IPS DF 4.7 (cell line): ENCODE data around the gene CDH4.

Experiments used
- DNase-seq: peaks from one replicate; pipeline ENCODE4 v3.0.0-alpha.2; 2013; ENCODE audit warnings: low spot score; ENCODE audit errors: extremely low read depth

The CDH4 gene

DNA sequence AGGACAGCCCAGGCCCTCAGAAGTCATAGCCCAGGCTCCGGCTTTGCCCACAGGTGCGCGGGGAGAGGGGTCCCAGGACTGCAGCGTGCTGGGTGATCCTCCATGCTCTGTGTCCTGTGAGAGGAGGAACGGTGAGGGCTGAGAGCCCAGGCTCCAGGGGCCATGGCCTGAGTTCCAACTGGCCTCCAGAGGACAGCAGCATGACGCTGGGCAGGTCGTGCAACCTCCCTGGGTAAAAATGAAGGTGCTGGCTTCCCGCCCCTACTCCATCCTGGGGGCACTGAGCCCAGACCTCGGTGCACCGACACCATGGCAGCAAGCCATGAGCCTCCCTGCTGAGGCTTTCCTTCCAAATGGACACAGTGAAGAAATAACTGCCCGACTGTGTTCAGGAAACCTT is 508.3 kb downstream of the CDH4 start:
- no peak for DNase-seq

DNA sequence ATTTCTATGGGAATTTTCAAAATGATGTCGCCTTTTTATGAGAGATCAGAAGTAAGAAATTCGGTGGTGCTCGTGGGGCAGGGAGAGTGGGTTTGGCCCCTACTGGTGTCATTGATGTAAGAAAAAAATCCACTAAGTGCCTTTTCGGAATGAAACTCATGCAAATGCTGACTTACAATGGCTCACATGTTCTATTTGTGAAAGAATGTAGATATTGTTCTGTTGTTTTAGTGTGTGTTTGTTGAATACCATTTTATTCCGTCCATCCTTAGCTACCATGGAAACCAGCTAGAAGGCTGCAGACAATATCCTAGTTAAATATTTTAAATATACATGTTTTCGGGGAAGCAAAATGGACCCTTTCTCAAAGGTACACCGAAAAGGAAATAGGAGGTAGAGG is 508.7 kb downstream of the CDH4 start:
- no peak for DNase-seq

DNA sequence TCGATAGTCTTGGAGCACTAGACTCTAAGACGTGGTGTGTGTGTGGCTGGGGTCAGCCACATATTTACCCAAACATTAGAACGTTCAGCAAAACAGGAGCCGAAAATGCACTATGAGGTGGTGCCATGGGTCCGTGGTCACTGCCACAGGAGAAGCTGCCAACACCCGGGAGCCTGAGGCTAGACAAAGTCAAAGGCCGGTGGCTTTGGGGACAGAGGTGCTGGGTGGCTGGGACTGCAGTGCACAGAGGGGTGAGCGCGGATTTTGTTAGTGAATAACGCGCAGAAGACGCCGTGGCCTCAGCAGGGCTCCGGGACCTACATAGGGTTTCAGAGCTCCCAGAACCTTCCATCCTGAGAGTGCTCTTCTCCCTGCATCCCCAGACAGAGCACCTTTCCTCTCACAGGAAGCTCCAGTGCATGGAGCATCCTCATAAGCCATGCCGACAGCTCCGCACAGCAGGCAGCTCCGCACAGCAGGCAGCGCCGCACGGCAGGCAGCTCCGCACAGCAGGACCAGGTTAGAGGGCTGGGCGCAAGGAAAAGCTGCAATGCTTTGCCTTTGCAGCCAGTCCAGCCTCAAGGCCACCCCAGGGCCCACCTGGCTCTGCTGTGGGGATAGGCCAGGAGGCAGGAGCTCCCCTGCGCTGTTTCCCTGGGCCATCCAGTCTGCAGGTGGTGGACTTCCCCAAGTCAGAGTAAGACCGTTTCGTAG is 509.5 kb downstream of the CDH4 start:
- no peak for DNase-seq

DNA sequence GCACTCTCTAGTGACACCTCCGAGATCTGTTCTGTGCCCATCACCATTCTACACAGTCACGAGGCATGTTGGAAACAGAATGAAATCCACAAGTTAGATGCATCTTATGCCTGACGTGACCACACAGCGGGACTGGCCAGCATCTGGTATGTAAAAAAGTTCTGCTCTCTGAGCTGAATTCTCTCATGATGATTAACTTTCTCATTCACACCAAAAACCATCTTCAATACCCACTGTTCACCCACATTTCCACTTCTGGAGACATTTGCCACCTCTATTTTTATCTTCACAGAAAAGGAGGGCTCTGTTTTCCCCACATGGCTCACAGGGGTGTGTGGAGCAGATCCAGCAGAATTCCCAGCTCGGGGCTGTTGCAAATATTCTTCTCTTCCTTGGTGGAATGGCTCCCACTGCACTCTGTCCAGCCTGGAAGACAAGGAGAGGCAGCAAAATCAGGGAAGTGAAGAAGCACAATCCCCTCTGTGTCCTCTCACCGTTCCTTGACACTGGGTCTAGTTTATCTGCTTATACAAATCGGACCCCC is 510.2 kb downstream of the CDH4 start:
- DNase-seq, result no peak

DNA sequence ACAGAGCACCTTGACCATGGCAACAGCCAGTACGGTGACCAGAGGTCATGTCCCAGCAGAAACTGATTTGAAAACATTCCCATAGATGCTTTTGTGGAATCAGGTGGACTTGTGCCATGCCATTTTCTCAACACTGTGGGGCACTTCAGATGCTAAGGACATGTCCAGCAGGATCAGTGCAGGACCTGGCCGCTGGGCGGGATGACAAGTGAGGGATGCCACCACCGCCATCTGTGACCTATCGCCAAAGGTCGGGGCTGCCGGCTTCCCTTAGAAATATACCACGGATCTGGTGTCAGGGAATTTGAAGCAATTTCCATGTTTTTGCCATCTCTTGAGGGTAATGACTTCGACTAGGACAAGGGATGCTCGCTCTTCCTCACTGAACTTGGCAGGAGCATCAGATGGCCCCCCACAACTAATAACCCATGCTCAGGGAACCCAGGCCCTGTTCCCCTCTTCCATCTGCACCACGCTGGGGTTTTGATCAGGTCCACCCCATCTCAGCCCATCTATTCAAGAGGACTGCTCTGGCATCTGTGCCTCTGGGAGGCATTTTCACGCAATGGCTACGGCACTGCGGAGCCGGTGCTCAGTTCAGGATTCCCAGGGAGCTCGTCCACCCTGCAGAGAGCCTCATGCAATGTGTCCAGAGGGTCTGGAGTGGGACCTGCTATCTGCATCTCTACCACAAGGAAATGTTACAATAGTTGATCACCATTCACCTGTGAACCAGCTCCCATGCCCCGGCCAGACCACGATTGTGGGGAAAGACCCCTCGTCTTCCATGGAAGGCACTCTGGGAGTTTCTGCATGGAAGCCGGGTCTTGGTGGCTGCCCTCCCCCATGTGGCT is 511.1 kb downstream of the CDH4 start:
- no peak for DNase-seq

DNA sequence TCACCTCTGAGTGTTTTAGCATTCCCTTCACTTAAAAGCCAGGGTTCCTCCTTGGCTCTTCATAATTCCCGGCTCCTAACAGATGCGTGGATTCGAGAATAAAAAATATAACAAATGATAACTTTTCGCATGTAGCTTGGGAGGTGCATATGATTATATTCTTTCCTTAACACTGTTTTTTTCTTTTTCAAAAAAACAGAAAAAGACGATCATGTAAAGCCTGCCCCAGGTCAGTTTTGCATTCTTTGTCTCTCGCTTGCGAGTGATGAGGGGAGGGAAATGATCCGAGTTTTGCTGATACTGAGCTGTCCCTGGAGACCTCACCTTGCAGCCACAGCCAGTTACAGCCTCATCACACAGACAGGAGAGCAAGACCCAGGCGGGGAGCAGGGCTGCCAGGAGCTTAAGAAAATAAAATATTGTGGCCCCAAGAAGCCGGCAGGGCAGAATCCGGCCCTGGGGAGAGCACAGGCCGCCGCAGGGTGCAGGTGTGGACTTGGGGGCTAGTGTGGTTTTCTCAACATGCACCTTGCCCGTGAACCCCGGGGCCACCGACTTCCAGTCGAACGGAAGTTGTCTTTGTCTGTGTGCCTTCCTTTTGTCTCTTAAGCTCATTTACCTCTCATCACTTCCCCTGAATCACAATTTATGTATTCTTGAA is 511.8 kb downstream of the CDH4 start:
- no peak for DNase-seq

DNA sequence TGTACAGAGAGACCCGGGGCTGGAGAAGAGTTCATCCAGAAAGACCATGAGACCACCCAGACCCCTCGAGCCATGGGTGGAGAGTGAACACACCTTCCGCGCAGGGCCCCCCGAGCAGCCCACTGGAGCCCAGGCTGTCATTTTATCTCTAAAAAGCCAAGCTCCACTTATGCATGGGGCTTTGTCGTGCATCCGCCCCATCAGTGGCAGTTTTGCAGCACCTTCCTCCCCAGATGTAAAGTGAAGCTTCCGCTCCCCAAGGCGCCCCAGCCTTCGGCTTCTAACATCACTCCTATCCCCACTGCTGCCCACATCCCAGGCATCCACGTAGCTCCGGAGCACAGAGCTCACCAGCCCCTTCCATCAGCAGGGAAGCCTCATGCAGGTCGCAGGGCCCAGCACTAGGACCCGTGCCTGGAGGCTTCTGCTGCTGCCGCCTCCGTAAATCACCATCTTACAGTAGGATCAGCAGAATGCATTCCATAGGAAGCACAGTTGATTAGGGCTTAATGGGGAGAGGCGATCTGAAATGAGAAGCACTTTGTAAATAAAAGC is 512.5 kb downstream of the CDH4 start:
- DNase-seq, result no peak

DNA sequence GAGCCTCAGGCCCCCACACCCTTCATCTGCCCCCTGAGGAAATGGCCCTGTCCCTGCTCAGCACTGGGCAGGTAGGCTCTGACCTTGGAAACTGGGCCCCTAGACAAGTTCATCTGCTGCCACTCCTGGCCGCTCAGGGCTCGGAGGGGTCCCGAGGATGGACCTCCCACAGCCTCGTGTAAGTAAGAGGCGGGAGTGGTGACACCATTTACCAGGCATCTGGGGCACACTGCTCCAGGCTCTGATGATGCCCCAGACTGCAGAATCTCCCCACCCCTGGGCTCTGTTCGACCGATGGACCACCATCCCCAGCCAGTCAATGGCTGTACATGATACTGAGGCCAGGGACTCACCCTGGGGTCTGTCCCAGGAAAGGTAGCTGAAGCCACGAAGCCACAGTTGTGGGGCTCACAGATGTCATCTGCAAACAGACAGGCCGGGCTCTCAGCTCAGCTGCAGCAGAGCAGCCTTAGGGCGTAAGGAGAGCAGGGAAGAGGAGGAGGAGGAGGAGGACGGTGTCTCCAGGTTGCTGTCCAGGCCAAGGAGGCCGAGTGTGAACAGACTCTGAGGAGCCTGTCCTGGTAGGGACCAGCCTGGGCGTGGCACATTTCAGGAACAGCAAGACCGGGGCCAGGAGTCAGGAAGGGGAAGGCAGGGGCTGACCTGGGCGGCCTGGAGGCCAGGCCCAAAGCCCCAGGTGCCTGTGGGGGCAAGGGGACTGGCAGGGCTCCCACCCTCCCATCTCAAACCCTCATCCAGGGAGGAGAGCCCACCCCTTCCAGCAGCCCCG is 513.2 kb downstream of the CDH4 start:
- no peak for DNase-seq

DNA sequence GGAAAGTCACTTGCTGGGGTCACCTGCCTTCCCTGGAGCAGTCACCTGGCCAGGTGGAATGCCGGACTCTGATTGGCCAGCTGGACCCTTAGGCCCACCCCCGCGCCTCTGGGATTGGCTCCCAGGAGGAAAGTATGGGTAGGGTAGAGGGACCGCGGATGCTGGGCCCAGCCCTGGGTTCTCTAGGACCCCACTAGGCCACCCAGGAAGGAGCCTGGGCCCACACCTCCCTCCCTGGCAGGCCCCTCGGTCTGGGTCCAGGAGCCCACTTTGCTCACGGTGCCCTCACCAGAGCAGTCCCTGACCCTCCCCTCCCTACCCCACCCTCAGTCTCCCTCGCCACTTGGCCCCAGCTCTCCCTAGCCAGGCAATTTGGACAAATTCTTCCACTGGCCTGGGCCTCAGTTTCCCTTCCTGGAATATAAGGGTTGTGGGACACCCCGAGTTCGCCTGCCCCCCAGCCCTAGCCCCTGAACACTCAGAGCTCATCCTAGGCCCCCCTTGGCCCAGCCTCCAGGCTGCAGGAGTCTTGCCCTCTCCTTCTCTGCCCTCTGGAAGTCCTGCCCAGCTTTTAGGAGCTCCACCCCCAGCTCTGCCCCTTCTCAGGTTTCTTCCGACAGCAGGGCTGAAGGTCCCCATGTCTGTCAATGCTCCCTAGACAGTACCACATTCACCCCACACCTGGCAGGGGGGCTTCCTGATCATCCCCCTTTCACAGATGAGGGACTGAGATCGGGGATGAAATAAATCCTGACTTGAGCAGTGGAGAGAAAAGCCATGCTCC is 514.0 kb downstream of the CDH4 start:
- DNase-seq, result no peak

DNA sequence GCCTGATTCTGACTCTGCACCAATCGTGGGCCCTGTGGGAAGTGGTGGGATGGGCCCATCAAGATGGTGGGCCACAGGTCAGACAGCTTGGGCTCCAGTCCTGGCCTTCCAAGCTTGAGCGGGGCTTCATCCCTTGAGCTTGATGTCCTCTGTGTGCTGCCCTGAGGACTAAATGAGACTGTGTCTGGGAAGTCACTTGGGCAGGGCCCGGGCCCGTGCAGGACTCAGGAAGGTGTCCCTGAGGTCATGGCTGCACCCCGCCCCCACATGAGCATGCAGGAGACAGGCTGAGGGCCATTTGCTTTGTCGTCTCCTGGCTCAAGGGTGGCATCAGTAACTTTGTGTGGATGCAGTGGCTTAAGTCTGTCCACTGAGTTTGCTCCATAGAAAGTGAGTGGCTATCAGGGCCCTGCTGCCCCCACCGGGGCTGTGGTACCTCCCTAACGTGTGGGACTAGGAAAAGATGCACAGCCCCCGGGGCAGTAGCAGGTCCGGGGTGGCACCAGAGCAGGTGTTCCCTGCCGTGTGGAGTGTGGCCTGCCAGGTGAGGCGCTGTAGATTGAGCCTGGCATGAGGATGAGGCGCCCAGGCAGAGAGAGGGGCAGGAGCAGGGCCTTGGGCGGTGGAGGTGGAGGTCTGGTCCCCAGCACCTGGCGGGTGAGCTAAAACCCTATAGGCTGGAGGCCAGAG is 515.0 kb downstream of the CDH4 start:
- DNase-seq, result no peak

DNA sequence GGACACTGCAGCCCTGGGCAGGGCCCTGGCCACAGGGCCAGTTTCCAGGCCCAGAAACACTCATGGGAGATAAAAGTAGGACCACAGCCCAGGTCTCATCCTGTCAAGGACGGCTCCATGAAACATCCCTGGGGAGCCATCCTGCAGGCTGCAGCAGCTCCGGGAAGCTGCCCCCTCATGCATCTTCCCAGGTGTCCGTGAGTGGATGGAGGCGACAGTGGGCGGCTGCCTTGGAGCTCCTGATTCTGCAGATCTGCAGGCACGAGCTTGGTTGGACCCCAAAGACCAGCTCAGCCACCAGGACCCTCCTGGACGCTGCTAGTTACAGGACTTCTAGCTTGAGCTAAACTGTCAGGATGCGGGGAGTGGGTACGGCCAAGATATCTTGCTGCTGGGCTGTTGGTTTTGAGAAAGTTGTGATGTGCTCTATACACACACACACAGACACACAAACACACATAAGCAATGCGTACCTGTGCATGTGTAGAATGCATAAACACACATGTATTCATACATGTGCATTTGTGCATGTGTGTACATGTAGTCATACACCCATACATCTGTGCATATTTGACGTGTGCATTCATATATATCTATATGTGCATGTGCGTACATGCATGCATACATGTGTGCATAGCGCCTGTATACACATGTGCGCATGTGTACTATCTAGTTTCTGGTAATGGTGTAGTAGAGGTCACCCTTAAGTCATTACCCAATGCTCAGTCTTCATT is 515.9 kb downstream of the CDH4 start:
- DNase-seq, result no peak

DNA sequence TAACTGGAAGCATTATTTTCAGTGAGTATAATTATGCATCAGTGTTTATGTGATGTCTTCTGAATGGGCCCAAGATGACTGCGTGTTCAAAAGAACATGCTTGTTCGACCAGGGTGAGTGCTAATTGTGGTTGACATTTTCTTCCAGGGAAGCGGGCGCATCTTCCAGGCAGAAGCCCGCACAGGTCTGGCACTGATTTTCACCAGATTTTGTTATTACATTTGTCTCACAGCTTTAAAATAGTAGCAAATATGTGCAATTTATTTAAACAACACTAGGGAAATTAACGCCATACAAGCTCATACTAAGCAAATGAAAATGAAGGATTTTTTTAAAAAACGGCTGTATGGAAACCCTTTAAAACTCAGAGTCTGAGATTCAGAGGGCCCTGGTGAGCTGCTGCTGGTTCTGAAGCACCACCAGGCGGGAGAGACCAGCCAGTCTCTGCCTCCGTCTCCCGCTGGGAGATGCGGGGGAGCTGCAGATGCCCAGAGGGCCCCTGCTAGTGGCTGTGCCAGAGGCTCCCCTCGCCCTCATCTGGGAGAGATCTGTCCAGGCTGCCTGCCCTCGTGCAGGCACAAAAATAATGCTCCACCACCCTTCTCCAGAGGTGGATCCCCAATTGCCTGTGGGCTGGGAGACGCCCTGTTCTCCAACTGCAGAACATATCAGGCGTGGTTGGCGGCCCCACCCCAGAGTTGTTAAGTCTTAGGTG is 516.7 kb downstream of the CDH4 start:
- DNase-seq, result no peak

DNA sequence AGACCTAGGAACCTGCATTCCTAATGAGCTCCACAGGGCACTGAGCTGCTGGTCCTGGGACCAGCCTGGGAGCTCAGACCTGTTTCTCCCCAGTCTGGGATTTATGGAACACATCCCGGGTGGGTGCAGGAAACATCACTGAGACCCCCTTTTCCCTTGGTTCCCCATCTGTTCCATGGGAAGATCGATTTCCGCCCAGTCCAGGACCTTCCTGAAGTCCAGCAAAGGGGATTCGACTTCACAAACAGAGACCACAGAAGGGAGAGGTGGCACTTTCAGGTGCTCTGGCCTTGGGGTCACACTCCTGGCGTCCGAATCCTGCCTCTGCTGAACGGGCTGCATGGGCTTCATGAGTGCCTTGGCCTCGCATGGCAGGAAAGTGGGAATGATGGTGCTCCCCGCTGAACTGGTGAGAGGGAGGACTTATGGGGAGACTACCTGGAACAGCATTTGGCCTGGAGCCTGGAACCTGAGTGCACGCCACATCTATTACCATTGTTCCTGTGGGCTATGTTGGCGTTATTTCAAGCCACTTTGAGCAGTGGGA is 517.3 kb downstream of the CDH4 start:
- DNase-seq, result no peak

DNA sequence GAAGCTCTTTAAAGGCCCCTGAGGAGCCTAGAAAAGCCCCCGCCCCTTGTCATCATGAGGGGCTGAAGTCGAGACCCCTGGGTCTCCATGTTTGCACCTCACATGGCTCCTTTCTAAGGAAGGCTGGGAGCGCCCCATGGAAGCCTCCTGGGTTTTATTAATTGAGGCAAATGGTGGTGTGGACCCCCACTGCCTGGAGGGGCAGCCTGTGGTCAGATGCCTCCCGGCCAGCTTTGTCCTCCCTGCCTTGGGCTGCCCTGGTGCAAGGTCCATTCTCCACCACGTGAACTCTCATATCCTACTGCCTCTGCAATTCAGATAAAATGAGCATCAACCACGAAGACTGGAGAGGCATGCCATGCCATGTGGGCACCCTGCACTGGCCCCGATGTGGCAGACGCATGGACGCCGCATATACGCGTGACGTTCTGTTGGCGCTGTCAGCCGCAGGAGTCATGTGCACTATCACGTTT is 518.1 kb downstream of the CDH4 start:
- DNase-seq, result no peak

DNA sequence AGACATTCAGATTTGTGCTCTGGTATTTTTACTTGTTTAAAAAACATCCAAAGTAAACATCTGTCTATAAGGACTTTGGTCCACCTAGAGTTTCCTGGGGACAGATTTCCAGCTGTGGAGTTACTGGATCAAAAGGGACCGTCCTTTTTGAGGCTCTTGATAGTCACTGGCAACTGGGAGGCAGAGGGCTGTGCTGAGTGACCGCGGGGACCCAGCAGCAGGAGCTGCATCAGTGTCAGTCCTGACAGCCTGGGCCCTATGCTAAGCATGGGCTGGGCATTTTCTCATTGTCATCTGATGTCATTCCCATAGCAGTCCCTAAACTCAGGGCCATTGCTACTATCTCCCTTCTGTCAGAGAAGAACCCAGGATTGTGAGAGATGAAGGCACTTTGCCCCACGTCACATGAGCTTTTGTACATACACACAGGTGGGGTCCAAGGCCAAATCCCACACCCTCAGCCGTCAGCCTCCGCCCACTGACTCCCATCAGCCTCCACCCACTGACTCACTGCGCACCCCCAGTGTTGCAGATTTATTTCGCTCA is 519.8 kb downstream of the CDH4 start:
- DNase-seq, result no peak

DNA sequence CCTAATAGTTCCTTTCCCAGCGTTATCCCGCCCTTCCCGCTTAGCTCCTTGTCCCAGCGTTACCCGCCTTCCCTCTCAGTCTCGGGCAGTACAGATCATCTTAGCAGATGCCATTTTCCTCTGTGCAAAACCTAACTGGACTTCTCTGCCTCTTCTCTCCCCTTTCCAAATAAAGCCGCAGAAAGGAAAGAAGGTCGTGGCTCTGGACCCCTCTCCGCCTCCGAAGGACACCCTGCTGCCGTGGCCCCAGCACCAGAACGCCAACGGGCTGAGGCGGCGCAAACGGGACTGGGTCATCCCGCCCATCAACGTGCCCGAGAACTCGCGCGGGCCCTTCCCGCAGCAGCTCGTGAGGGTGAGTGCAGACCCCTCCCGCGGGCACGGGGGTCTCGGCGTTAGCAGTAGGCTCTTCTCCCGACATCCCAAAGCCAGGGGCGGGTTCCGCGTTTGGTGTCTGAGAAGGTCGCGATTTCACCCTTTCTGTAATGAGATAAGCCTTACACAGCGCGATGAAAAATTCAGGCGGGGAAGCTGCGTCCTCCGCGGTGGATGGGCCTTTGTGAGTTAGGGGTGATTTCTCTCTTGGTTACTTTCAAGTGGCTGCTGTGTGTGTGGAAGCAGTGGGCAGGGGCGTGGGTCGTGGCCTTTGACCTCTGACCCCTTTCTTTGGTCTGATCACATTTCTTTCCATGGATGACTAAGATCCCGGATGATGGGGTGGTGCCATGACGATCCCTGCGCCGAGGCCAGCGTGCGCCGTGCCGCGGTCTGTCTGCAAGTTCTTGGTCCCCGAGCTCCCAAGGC is 521.0 kb downstream of the CDH4 start:
- DNase-seq, result no peak
